GM18907 (cell line): ENCODE results near the gene MMD2.
A peak's percentile ranks its signal among the peaks of the same experiment; 100 is the strongest.

Experiments used
- ATAC-seq: cut with Tn5 transposase; IDR thresholded peaks from one replicate; pipeline ENCODE4 v1.9.1; 2021; ENCODE audit warnings: mild to moderate bottlenecking, moderate library complexity; ENCODE audit not compliant: unreplicated experiment

MMD2 gene

DNA sequence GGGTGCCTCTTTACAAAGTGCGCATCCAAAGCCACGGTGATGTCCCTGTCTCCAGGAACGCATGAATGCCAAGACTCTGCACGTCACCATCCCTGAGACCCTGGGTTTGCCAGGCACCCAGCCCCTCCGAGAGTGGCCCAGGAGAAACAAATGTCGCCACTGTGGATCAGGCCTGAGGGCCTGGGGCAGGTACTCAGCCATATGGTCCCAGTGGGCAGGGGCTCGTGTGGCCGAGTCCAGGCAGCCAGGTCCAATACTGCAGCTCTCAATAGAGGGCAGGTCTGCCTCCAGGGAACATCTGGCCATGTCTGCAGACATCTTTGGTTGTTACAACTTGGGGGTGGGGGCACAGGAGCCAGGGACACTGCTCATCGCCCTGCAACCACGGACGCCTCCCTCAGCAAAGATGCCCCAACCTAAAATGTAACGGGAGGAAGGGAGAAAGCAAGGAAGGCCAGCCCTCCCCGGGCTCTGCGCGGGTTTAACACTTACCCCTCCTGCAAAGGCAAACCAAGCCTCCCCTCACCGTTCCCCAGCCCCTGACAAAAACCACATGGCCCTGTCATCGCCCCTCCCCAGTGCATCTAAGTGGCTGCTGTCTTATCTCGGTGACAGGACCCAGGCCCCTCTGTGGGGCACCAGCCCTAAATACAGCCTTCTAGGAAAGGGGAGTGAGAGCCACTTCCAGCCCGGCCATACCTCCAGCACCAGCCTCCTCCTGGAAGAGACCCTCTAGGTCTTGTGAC, 86.9 kb downstream of the MMD2 start:
- ATAC-seq = no peak

DNA sequence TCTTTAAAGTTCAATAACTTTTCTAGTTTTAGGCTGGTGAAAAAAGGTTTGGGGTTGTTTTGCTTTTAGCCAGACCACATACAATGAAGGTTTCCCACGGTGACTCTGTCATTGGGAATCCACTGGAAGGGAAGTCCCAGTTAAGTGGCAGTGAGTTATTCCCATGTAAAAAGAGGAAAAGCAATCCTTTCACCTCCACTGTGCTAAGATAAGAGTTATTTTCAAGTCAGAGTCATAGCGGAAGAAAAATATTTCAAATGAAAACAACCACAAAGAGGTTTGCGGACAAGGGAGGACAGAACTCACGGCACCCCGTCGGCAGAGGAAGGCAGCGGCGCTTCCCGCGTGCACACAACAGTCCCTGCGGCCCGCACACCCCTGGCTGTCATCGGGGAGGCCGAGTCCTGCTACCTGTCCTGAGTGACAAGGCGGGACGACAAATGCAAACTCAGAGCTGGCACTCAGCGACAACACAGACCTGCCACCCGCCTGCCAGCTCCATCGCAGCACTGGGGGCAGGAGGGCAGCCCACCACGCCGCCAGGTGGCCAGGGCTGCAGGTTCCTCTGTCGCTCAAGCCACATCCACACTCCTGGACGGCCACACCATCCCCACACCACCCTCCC, 87.8 kb downstream of the MMD2 start:
- no peak for ATAC-seq

DNA sequence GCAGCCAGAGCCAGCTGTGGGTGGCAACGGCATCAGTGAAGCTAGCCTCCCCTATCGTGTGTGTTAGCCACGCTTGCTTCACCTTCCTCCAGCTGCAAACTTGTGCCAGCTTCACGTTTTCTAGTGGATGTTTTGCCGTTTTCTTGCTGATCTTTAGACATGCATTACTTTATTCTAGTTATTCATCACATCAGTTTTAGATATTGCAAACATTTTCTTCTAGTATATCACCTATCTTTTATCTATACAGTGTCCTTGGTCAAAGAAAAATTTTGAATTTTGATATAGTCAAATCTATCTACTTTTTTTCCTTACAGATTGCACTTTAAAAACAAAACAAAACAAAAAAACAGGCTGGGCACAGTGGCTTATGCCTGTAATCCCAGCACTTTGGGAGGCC, 90.5 kb downstream of the MMD2 start:
- ATAC-seq = no peak

DNA sequence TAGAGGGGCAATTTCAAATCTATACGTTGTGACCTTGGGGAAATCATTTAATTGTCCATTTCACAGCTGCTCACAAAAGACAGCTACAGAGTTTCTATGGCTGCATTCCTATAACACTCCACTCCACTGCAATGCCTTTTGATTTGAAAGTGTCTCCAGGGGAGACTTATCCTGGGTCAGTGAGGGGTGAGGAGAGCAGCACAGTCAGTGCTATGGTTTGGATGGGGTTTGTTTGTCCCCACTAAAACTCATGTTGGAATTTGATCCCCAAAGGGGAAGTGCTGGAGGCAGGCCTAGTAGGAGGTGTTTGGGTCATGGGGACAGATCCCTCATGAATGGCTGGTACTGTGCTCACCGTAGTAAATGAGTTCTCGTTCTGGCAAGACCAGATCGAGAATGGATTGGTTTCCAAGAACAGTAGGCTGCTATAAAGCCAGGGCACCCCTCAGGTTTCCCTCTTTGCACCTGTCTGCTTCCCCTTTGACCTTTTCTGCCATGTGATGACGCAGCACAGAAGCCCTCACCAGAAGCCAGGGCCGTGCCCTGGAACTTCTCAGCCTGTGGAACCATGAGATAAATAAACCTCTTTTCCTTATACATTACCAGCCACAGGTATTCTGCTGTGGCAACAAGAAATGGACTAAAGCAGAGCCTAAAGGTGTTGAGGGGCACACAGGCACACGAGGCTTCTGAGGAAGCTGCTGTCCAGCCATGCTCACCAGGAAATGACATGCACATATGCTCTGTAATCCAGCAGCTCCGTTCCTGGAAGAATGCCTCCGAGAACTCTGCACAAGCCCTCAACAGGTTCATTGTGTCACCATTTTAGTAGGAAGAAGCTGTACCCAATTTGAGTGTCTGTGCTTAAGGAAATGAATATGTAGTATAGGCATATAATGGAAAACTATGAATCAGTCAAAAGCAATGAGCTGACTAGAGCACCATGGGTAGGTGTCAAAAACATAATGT, 92.2 kb downstream of the MMD2 start:
- no peak for ATAC-seq

DNA sequence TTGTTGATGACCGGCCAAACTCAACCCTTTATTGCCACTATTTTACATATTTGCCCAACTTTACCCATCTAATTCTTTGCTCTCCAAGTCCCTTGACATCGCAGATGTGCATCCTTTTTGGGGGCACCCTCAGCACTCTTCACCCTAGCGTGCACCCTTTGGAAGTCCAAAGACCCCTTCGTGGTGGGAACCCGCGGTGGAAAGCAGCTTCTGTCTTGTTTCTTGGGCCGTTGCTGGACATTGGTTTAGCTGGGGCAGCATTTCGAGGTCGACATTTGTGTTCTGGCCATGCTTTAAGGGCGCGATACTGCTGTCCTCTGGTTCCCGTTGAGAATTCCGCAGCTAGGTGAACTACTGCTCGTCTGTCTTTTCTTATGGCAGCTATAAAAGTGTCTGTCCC, 96.8 kb downstream of the MMD2 start:
- no peak for ATAC-seq

GRCh38 chr7:4861673-4862072, 97.3 kb downstream of the MMD2 start, which contains the start of gene PAPOLB:
TSS of gene PAPOLB (minus strand) at chr7:4862030. CDS start at chr7:4861810, 220 bp downstream.
- peak; percentile 58 for ATAC-seq

GRCh38 chr7:4861227-4861626, 97.8 kb downstream of the MMD2 start:
- ATAC-seq = no peak

DNA sequence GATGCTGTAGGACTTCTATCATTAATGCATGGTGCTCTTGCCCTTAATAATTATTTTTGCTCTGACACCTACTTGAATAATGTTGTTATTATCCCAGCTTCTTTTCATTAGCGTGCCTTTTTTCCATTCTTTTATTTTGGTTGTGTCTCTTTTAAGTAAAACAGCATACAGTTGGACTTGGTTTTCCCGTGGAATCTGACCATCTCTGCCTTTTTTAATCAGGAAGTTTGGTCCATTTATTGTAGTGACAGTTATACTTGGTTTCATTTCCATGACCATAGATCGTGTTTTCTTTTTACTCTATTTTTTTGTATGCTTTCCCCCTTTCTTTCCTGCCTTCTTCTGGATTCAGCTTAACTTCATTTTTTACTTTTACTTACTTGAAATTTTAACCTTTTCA, 101.8 kb downstream of the MMD2 start:
- no peak for ATAC-seq

DNA sequence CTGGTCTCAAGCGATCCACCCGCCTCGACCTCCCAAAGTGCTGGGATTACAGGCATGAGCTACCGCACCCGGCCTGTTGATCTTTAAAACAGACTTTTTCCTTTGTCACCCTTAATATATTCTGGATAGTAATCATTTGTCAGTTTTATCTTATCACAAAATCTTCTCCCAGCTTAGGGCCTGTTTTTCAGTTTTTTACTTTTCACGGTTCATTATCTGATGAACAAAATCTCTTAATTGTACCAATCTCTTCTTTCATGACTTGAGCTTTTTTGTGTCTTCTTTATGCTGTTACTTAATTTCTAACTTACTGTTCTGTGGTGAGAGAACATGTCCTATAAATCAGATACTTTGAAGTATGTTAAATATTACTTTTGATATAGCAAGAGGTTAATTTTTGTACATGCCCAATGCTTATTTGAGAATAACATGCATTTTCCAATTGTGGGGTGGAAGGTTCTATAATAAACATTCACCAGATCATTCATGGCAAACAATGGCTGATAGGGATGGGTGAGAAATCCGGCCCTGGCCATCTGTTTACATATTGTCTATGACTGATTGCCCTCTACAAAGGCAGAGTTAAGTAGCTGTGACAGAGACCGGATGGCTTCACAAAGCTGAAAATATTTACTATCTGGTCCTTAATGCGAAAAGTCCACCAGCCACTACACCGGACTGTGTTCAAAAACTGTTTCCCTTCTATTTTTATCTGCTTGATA, 102.5 kb downstream of the MMD2 start:
- no peak for ATAC-seq
